ENCODE results near the gene SMPDL3B. TPM values are rescaled to one million over a fixed set of nuclear protein-coding genes. Genes with fewer than 3 reads are reported as not detected.

SMPDL3B gene
- total and polyA plus RNA-seq, 2 of the 4 experiments (the other 2 are of a cell fraction), result not detected

DNA sequence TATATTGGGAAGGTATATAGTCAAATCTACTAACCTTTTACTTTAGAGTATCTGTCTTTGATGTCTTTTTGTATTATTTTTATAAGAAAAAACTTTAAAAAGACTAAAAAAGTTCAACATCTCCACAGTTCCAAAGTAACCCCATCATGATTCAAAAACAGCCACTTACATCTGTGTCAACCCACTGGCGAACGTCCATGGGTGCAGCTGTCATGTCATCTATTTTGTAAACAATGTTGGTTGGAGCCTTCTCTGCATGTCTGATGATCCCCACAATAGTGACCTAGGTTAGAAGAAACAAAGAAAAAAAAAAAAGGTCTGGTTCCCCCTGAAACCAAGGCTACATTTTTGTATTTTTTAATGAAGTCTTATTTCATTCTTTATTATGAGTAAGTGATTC lies 28.0 kb upstream of the SMPDL3B start:
- H3K79me1 ChIP-seq (ENCODE audit: low read depth in 1 of 2, low read length in 2 of 2), result peaks cover 8 to 13% of the 10 kb centered on the region in 2 experiments; a peak in 3 of 4 replicates
- in situ Hi-C loops (cut with MboI; ENCODE audit: low sequenced_read_pairs) (no loop called here), intact Hi-C loops (cut with micrococcal nuclease) (no loop called here), dilution Hi-C loops (cut with HindIII; ENCODE audit: low sequenced_read_pairs, unreplicated experiment) (no loop called here)
- H3K36me3 ChIP-seq (ENCODE audit: control insufficient read depth, insufficient read depth, low read length), result peaks cover 16% of the 10 kb centered on the region
- H4K20me1 ChIP-seq (ENCODE audit: insufficient read depth, low read length), result peaks cover 3% of the 10 kb centered on the region; the same call in 1 of the 2 replicates
- no peak for TF ChIP-seq SMC3 (IDR thresholded peaks at IDR 0.05; ENCODE audit: low read depth, low read length)
- no peak for TF ChIP-seq FOS (IDR thresholded peaks at IDR 0.05; ENCODE audit: low read depth, low read length)
- TF ChIP-seq, protein P1, sequence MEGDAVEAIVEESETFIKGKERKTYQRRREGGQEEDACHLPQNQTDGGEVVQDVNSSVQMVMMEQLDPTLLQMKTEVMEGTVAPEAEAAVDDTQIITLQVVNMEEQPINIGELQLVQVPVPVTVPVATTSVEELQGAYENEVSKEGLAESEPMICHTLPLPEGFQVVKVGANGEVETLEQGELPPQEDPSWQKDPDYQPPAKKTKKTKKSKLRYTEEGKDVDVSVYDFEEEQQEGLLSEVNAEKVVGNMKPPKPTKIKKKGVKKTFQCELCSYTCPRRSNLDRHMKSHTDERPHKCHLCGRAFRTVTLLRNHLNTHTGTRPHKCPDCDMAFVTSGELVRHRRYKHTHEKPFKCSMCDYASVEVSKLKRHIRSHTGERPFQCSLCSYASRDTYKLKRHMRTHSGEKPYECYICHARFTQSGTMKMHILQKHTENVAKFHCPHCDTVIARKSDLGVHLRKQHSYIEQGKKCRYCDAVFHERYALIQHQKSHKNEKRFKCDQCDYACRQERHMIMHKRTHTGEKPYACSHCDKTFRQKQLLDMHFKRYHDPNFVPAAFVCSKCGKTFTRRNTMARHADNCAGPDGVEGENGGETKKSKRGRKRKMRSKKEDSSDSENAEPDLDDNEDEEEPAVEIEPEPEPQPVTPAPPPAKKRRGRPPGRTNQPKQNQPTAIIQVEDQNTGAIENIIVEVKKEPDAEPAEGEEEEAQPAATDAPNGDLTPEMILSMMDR (conservative IDR thresholded peaks at IDR 0.05; ENCODE audit: low read depth, low read length), result no peak
- no peak overlapping the region for H3K4ac ChIP-seq (ENCODE audit: low read depth, low read length)
- H4K8ac ChIP-seq (ENCODE audit: low read depth in 2 of 2, low read length in 2 of 2), result no peak overlapping the region
- H2BK20ac ChIP-seq (ENCODE audit: low read depth, low read length), result no peak overlapping the region
- no peak overlapping the region for H2AK9ac ChIP-seq (replicated peaks; ENCODE audit: low read depth, low read length, poor library complexity)
- no peak overlapping the region for H4K5ac ChIP-seq (ENCODE audit: low read depth, low read length)
- no peaks in the 10 kb centered on the region for H3K4me1 ChIP-seq (ENCODE audit: control insufficient read depth, insufficient read depth, low read length)
- H3K56ac ChIP-seq (ENCODE audit: extremely low read depth, insufficient read depth, low read length), result no peak overlapping the region
- no peak overlapping the region for H3K4me3 ChIP-seq (ENCODE audit: insufficient read depth, low read depth, low read length)
- no peak overlapping the region for H3K23ac ChIP-seq (ENCODE audit: low read depth, low read length)
- BruUV-seq (replicated peaks), result no TSS peak
- H3K14ac ChIP-seq (replicated peaks; ENCODE audit: low read depth, low read length), result no peak overlapping the region
- no peak overlapping the region for H2BK15ac ChIP-seq (ENCODE audit: low read depth, low read length)
- H2BK5ac ChIP-seq (ENCODE audit: low read depth, low read length, poor library complexity, severe bottlenecking), result no peak overlapping the region
- no peak overlapping the region for H2BK120ac ChIP-seq (ENCODE audit: low read depth, low read length)
- no peak overlapping the region for H4K91ac ChIP-seq (ENCODE audit: insufficient read depth, low read depth, low read length)
- no peak for ATAC-seq (ENCODE audit: low read depth)
- POLR2A ChIA-PET (ENCODE audit: unreplicated experiment), result no interaction called here
- no peak overlapping the region for H3K9ac ChIP-seq (ENCODE audit: low read depth, low read length)
- no peak overlapping the region for H3K4me2 ChIP-seq (ENCODE audit: low read depth, low read length)
- H3K9me3 ChIP-seq (ENCODE audit: control insufficient read depth, insufficient read depth, low read length), result no peaks in the 10 kb centered on the region
- no peak overlapping the region for H3K18ac ChIP-seq (ENCODE audit: low read depth, low read length)
- DNase-seq, result no peak
- H3K27ac ChIP-seq (ENCODE audit: insufficient read depth, low read length), result no peak overlapping the region
- CTCF ChIA-PET, result no interaction called here
- H3K9me1 ChIP-seq (ENCODE audit: insufficient read depth, low read length), result no peaks in the 10 kb centered on the region
- WGBS, 2 experiments (ENCODE audit: extremely low coverage in 2 of 2, insufficient read length in 1 of 2), result no CpG with 5 or more reads among the region's 2 CpGs
- H2AK5ac ChIP-seq (ENCODE audit: low read depth, low read length), result no peak overlapping the region; the same call in 1 of the 2 replicates
- no peak overlapping the region for H2AFZ ChIP-seq (replicated peaks; ENCODE audit: low read length, poor library complexity)
- H3K27me3 ChIP-seq (ENCODE audit: control insufficient read depth, insufficient read depth, low read length), result no peaks in the 10 kb centered on the region

Measured in IMR-90 (cell line).